Ovary (tissue), 9 donors: Measurements from ENCODE around the gene ARL5C. TPM values are rescaled to one million over a fixed set of nuclear protein-coding genes. Genes with fewer than 3 reads are reported as not detected.
A peak's percentile ranks its signal among the peaks of the same experiment; 100 is the strongest.
"Not testable (repeated sequence)": the region's sequence is repeated elsewhere in the genome, so short reads cannot be mapped to it uniquely, and the experiment has no call there.

Experiments
- DNase-seq, 5 donors: peaks; one replicate each; pipeline ENCODE4 v3.0.0-alpha.2; 2019 to 2020
- H3K27ac ChIP-seq, 2 donors: fragments of 200-600 bp; one replicate each; pipeline versions ENCODE4 v1.5.1 to v1.8.0; 2019 to 2022
- H3K27me3 ChIP-seq: fragments of 200-600 bp; one replicate; pipeline ENCODE4 v1.8.0; 2022
- H3K36me3 ChIP-seq: fragments of 200-600 bp; sonication (generic); one replicate; pipeline ENCODE4 v1.5.1; 2019
- H3K4me1 ChIP-seq: one replicate; pipeline ENCODE4 v1.8.1; 2013; ENCODE audit warnings: mild to moderate bottlenecking, moderate library complexity; ENCODE audit not compliant: insufficient read depth
- H3K4me3 ChIP-seq: fragments of 200-600 bp; sonication (generic); one replicate; pipeline ENCODE4 v1.5.1; 2017
- H3K9me3 ChIP-seq, 2 donors: fragments of 200-600 bp in 1 of 2; sonication (generic) in 1 of 2; one replicate each; pipeline versions ENCODE4 v1.5.1 to v1.8.1; 2013 to 2019; ENCODE audit warnings: mild to moderate bottlenecking in 1 of 2, moderate library complexity in 1 of 2
- EP300 ChIP-seq: sonication (generic); formaldehyde crosslinking; IDR thresholded peaks from one replicate; pipeline ENCODE4 v1.6.1; 2017; ENCODE audit warnings: antibody characterized with exemption
- POLR2A ChIP-seq: fragments of 450-650 bp; IDR thresholded peaks from one replicate; pipeline ENCODE4 v1.6.1; 2017; ENCODE audit warnings: antibody characterized with exemption, mild to moderate bottlenecking, moderate library complexity
- WGBS, 3 donors: extraction: QIAGEN DNeasy Blood & Tissue Kit in 1 of 3; methylation state at CpG; one replicate each; pipeline versions ENCODE4 v1.1.5 to v1.1.7; 2013 to 2017; 5-methylcytosine and 5-hydroxymethylcytosine counted together
- intact Hi-C, 4 donors: fragments of 100-400 bp; cut with DNase I; formaldehyde crosslinking; loops; one replicate each; pipeline versions ENCODE4 v1.11.0 to v1.15.1; 2022 to 2023
- polyA plus RNA-seq, 2 donors: library from polyadenylated mRNA; stranded (reverse); fragments of 200-250 nt in 1 of 2; fragments of 350-450 nt in 1 of 2; fragmentation: Illumina TruSeq in 1 of 2; extraction: RNeasy Lipid Tissue Mini Kit (QIAGEN cat#74804) in 1 of 2; gene quantifications; one replicate each; pipeline ENCODE4 v1.2.3, GENCODE V29; 2013 to 2014
- total RNA-seq, 7 donors: library from RNA; depleted of rRNA in 2 of 7; stranded (reverse); fragments of >200 nt in 2 of 7; fragmentation: NEBNext Ultra II Directional in 3 of 7; extraction: Animal tissue kit (Norgen Biotek cat#: 25700) in 3 of 7; gene quantifications; one replicate each; pipeline versions ENCODE4 v1.1.0 to v1.2.4, GENCODE V29; 2016 to 2023
- TF ChIP-seq, protein P1 (sequence below), 3 donors: fragments of 450-650 bp in 2 of 3; fragments of 200-600 bp in 1 of 3; IDR thresholded peaks; one replicate each; pipeline versions ENCODE4 v1.5.1 to v1.8.0; 2016 to 2022; ENCODE audit warnings: antibody characterized with exemption in 3 of 3, mild to moderate bottlenecking in 1 of 3
- donor health status: DM: no; HTN: no; CAD: no; lungs with moderate emphysema.
- donor health status: DM: no; HTN: no; CAD: no.
- donor health status: Bipolar disorder and iron deficiency.
- donor health status: DM: yes; HTN: yes; CAD: no.
- donor health status: DM: no; HTN: no; CAD: no.
- donor health status: DM: yes; HTN: yes; CAD: no.

ARL5C gene
- total and polyA plus RNA-seq, 9 donors: not detected

DNA sequence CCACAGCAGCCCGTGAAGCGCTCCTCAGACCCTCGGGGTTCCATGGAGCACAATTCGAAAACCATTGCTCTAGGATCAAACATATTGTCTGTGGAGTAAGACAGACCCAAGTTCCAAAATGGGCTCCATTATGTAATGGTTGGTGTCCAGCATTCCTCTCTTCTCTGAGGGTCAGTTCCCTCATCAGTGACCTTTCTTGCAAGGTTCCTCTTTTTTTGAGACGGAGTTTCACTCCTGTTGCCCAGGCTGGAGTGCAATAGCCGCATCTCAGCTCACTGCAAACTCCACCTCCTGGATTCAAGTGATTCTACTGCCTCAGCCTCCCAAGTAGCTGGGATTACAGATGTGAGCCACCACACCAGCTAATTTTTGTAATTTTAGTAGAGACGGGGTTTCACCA, 43.0 kb downstream of the ARL5C start:
- WGBS, 3 donors: 92 to 94% (median 93%) methylated on average over 7 of the region's 7 CpGs
- Histone ChIP-seq H3K27ac (no peak overlapping the region), H3K4me3 (no peak overlapping the region), H3K9me3 (no peaks in the 10 kb centered on the region), H3K27me3 (no peaks in the 10 kb centered on the region), H3K4me1 (no peaks in the 10 kb centered on the region), H3K36me3 (no peaks in the 10 kb centered on the region)
- TF ChIP-seq POLR2A (no peak), EP300 (no peak)
- TF ChIP-seq, protein P1, sequence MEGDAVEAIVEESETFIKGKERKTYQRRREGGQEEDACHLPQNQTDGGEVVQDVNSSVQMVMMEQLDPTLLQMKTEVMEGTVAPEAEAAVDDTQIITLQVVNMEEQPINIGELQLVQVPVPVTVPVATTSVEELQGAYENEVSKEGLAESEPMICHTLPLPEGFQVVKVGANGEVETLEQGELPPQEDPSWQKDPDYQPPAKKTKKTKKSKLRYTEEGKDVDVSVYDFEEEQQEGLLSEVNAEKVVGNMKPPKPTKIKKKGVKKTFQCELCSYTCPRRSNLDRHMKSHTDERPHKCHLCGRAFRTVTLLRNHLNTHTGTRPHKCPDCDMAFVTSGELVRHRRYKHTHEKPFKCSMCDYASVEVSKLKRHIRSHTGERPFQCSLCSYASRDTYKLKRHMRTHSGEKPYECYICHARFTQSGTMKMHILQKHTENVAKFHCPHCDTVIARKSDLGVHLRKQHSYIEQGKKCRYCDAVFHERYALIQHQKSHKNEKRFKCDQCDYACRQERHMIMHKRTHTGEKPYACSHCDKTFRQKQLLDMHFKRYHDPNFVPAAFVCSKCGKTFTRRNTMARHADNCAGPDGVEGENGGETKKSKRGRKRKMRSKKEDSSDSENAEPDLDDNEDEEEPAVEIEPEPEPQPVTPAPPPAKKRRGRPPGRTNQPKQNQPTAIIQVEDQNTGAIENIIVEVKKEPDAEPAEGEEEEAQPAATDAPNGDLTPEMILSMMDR (IDR thresholded peaks at IDR 0.05): no peak
- DNase-seq: no peak
- intact Hi-C loops: no loop called here

DNA sequence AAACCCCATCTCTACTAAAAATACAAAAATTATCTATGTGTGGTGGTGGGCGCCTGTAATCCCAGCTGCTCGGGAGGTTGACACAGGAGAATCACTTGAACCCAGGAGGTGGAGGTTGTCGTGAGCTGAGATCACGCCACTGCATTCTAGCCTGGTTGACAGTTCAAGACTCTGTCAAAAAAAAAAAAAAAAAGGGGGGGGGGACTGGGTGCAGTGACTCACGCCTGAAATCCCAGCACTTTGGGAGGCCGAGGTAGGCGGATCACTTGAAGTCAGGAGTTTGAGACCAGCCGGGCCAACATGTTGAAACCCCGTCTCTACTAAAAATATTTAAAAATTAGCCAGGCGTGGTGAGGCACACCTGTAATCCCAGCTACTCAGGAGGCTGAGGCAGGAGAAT, 44.0 kb downstream of the ARL5C start:
- intact Hi-C loops, H3K27me3 ChIP-seq, H3K4me1 ChIP-seq, H3K9me3 ChIP-seq, H3K36me3 ChIP-seq, H3K27ac ChIP-seq, DNase-seq, H3K4me3 ChIP-seq: not testable (repeated sequence)
- 91 to 96% (median 95%) methylated on average over 10 of the region's 10 CpGs for WGBS, 3 donors

DNA sequence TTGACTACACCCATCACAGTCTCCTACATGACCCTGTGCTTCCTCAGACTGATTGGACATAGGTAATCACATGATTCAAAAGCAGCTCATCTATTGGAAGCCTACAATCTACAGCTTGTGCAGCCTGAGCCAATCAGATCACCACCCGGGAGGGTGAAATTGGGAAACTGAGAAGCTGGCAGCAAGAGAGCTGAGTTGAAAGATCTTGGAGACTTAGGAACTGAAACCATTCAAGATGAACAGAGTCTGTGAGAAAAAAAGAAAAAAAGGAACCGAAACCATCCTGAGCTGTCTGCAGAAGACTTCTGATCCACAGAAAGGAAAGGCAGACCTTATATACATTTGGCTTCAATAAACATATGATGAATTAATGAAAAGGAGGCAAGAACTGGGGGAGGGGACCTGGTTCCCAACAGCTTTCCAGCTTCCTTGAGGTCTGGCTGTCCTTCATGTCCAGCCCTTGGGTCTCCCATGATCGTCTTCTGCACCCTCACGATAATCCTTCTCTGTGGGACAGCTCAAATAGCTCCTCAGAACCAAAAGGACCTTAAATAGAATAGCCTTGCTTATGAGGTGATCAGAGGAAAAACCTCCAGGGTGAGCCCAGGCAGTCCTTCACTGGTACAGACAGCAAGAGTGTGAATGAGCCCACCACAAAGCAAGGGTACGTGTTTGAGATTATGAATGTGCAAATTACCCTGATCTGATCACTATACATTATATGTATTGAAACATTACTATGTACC, 47.1 kb downstream of the ARL5C start:
- Histone ChIP-seq H3K9me3 (no peaks in the 10 kb centered on the region), H3K36me3 (no peaks in the 10 kb centered on the region), H3K27ac (no peak overlapping the region), H3K4me3 (no peak overlapping the region), H3K27me3 (no peaks in the 10 kb centered on the region), H3K4me1 (no peaks in the 10 kb centered on the region)
- intact Hi-C loops: no loop called here
- no peak for DNase-seq
- no peak for TF ChIP-seq EP300
- TF ChIP-seq POLR2A: no peak
- TF ChIP-seq, protein P1 (IDR thresholded peaks at IDR 0.05): no peak
- 90 to 96% (median 95%) methylated on average over 5 of the region's 5 CpGs for WGBS, 3 donors

DNA sequence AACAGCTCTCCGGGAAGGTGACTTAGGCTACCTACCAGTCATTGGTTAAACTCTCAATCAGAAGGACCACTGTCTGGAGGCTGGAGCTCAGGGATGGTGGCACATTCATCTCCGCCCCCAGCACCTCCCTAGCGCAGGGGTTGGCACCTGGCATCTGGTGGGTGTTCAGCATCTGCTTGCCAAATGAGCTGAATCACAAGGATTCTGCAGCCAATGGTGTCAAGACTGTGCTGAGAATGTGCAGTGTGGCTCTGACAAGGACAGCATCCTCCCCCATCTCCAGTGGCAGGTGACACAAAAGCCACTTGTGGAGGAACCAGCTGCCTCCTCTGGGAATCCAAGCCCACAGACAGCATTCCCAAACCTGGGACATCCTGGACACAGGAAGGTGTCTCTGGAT, 49.7 kb downstream of the ARL5C start:
- WGBS, 3 donors: 75 to 97% (median 79%) methylated on average over 3 of the region's 3 CpGs
- intact Hi-C loops: no loop called here
- DNase-seq: no peak

DNA sequence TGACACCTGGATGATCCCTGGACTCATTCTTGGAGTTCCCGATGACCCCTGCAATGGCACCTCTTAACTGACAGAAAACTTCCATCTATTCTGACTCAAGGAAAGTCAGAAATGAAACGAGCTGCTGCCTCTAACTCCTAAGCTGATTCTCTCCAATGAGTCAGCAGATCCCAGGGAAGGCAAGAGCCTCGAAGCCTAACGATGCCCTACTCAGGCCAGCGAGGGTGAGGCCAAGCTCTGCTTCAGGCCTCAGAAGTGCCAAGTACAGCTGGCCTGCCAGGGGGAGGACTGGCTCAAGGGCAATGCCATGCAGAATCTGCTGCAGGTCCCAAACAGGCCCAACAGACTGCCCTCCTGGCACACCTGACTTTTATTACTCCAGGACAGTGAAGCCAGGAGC, 50.8 kb downstream of the ARL5C start:
- WGBS, 3 donors: 51 to 59% (median 55%) methylated on average over 5 of the region's 5 CpGs
- no peaks in the 10 kb centered on the region for H3K27me3 ChIP-seq
- no peaks in the 10 kb centered on the region for H3K36me3 ChIP-seq
- no peaks in the 10 kb centered on the region for H3K4me1 ChIP-seq
- DNase-seq: no peak
- H3K4me3 ChIP-seq: no peak overlapping the region
- H3K9me3 ChIP-seq: no peaks in the 10 kb centered on the region
- peak overlapping the region in 1 of 2 donors; percentile 27 for H3K27ac ChIP-seq
- no peak for TF ChIP-seq EP300
- no peak for TF ChIP-seq POLR2A
- TF ChIP-seq, protein P1 (IDR thresholded peaks at IDR 0.05): no peak
- intact Hi-C loops: no loop called here

More for the DNA sequence above, 49.7 kb downstream of the ARL5C start:
- no peak overlapping the region for H3K27ac ChIP-seq
- H3K36me3 ChIP-seq: no peaks in the 10 kb centered on the region
- H3K4me1 ChIP-seq: no peaks in the 10 kb centered on the region
- H3K27me3 ChIP-seq: no peaks in the 10 kb centered on the region
- TF ChIP-seq POLR2A (no peak), EP300 (no peak)
- TF ChIP-seq, protein P1 (IDR thresholded peaks at IDR 0.05): no peak
- no peaks in the 10 kb centered on the region for H3K9me3 ChIP-seq
- no peak overlapping the region for H3K4me3 ChIP-seq
